Kidney epithelial cell (primary cell): ENCODE measurements around the gene INPP5A. TPM values are rescaled to one million over a fixed set of nuclear protein-coding genes. Genes with fewer than 3 reads are reported as not detected.

Experiments used
- DNase-seq: peaks from one replicate; pipeline ENCODE4 v3.0.0-alpha.2; 2010; ENCODE audit warnings: low read depth
- H3K27me3 ChIP-seq: 2 replicates; pipeline ENCODE4 v1.6.0; 2011; ENCODE audit warnings: low read length; ENCODE audit not compliant: control insufficient read depth, insufficient read depth
- H3K36me3 ChIP-seq: 2 replicates; pipeline ENCODE4 v1.5.1; 2011; ENCODE audit warnings: low read length; ENCODE audit not compliant: control insufficient read depth, insufficient read depth
- H3K4me3 ChIP-seq: 2 replicates; pipeline ENCODE4 v1.5.1; 2011; ENCODE audit warnings: low read depth, mild to moderate bottlenecking, control low read depth, low read length
- total RNA-seq: library from RNA; depleted of rRNA; stranded (reverse); fragments of >200 nt; gene quantifications from 2 replicates; pipeline ENCODE4 v1.2.3, GENCODE V29; 2015
- TF ChIP-seq, protein P1 (sequence below): IDR thresholded peaks from 2 replicates; pipeline ENCODE4 v1.5.1; 2011; ENCODE audit warnings: mild to moderate bottlenecking, moderate library complexity, low read length, control low read depth, inconsistent platforms; ENCODE audit not compliant: insufficient read depth, poor library complexity, severe bottlenecking

Gene INPP5A
- total RNA-seq, 1 donor from 2014 or later: 45.1 TPM

DNA sequence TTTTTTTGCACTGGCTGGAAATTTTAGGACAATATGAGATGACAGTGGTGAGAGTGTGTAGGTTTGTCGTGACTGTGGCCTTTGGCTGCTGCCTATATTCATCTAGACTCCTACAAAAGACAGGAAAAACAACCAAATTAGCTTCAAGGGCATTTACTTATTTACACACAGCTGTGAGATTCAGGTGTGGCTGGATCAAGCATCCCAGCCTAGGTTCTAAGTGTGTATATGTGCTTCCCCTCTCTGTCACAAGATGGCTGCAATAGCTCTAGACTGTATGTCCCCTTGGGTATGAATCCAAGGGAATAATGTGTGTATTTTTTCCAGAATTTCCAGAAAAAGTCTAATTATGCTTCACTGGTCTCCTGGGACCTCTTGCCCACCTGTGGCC lies 25.5 kb upstream of the INPP5A start:
- no peak for DNase-seq
- Histone ChIP-seq H3K27me3 (peaks cover 2% of the 10 kb centered on the region), H3K36me3 (no peaks in the 10 kb centered on the region), H3K4me3 (no peak overlapping the region)
- TF ChIP-seq, protein P1, sequence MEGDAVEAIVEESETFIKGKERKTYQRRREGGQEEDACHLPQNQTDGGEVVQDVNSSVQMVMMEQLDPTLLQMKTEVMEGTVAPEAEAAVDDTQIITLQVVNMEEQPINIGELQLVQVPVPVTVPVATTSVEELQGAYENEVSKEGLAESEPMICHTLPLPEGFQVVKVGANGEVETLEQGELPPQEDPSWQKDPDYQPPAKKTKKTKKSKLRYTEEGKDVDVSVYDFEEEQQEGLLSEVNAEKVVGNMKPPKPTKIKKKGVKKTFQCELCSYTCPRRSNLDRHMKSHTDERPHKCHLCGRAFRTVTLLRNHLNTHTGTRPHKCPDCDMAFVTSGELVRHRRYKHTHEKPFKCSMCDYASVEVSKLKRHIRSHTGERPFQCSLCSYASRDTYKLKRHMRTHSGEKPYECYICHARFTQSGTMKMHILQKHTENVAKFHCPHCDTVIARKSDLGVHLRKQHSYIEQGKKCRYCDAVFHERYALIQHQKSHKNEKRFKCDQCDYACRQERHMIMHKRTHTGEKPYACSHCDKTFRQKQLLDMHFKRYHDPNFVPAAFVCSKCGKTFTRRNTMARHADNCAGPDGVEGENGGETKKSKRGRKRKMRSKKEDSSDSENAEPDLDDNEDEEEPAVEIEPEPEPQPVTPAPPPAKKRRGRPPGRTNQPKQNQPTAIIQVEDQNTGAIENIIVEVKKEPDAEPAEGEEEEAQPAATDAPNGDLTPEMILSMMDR: no peak

DNA sequence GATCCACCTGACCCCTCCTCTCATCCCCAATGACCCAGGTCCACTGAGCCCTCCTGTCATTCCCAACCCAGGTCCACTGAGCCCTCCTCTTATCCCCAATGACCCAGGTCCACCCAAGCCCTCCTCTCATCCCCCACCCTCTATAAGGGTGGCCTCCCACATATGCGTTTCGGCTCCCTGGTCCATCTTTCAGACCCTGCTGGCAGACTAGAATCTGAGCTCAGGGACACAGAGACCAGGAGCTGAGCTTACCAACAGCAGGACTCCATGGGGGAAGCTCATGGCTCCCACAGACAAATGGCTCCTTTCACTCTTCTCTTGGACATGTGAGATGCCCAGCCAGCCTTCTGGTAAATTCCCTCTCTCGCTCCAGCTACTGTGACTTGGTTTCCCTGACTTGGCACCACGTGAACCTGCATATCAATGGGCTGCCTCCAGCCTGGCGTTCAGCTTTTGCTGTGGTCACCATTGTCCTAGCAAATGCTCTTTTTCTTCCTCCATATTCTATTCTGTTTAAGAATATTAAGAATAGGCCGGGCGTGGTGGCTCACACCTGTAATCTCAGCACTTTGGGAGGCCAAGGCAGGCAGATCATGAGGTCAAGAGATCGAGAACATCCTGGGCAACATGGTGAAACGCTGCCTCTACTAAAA lies 24.8 kb upstream of the INPP5A start:
- TF ChIP-seq, protein P1: no peak
- Histone ChIP-seq H3K4me3 (no peak overlapping the region), H3K36me3 (no peaks in the 10 kb centered on the region), H3K27me3 (peaks cover 2% of the 10 kb centered on the region)
- no peak for DNase-seq

DNA sequence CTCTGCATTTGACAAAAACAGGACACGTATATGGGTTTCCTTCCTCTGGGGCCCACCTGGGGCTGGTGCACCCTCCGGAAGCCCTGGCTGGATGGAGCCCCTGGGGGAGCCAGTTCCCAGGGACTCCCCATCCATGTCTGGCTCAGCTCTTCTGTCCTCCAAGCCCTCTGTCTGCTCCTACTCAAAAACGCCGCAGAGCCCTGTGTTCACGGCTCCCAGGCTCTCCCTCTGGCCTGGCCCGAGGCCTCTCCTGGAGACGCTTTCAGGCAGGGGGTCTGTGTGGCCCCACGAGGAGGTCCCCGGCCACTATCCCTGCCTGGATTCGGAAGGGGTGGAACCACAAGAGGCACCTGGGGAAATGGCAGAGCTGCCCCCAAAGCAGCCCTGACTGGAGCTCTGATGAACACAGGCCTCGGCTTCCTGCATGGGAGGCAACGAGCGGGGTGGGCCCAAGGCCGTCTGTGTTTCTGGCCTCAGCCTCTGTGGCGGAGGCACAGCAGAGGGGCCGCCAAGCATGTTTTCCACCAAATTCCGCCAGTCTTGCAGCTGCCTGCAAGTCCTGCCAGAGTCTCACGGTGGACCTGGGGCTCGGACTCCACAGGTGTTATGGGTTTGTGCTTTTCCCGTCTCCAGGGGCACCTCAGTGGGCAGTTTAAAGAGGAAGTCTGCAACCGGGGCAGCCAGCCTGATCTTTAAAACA lies 22.6 kb upstream of the INPP5A start:
- TF ChIP-seq, protein P1: no peak

DNA sequence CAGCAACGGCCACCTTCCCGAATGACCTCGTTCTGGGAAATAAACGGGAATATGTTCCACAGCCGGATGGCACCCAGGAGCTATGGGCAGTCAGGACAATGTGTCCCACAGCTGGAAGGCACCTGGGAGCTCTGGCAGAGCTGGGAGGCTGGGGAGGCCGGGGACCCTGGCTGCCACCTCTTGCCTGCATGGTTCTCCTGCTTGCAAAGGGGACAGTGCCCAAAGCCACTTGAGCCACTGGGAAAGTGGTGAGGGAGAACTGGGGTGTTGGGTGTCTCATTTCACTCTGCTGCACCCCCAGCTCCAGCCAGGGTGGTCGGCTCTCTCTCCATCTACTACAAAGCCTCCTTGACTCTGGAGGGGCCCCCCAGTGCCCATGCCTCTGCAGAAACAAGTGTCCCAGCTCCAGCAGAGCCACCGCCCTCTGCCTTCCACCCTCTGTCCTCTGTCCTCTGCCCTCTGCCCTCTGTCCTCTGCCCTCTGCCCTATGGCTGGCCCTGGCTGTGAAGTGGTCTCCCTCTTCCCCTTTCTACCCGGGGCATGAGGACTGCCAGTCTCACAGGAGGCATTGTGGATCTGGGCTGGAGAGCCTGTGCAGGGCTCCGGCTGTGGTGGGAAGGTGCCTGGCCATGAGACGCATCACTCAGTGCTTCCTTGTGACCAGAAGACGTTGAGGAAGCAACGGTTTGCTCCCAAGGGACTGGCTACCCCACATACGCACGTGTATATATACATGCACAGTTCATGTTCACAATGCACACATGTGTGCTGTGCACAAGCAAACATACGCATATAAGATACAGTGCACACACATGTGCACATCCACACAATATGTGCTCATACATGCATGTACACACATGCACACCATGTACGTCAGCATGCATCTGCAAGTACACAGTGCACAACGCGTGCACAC lies 21.5 kb upstream of the INPP5A start:
- TF ChIP-seq, protein P1: no peak
- Histone ChIP-seq H3K36me3 (no peaks in the 10 kb centered on the region), H3K27me3 (peaks cover 2% of the 10 kb centered on the region), H3K4me3 (no peak overlapping the region)
- DNase-seq: no peak

More for the DNA sequence above, 22.6 kb upstream of the INPP5A start:
- Histone ChIP-seq H3K36me3 (no peaks in the 10 kb centered on the region), H3K27me3 (peaks cover 2% of the 10 kb centered on the region), H3K4me3 (no peak overlapping the region)
- no peak for DNase-seq

DNA sequence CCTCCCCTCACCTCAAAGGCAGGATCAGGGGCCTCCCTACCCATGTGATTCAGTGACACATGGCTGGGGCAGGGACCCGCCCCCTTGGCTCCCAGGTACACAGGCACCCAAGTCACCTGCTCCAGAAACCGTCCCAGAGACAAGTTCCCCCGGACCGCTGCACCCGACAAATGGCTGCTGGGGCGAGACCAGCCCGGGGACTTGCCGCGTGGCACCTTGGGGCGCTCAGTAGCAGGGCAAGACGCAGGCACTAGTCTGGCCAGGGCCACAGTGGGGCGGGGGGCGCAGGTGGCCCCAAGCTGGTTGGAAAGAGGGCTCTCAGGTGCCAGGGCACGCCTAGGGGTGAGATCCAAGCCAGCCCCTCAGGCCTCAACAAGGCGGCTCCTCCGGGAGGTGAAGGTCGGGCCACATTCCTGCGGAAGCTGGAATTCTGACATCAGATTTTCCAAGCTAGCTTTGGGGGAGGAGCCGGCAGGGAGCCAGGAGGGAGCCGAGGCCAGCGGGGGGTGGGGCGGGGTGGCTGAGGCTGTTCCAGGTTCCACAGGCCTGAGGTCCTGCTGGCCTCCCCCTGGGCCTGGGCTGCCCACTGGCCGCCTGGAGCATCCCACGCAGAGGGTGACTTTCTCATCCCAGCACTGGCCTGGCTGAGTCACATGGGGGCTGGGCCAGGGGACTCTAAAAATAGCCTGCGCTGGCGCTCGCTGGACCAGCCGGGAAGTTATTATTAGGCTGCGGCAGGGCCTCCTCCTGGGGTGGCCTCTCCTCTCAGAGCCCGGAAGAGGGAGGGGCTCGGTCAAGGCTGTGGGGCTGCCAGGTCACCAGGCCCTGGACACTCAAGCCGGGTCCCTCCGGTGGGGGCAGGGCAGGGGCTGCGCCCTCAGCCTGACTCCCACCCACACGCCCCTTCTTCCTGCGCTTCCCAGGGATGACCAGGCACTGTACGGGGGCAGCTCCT lies 20.5 kb upstream of the INPP5A start:
- peaks cover 2% of the 10 kb centered on the region for H3K27me3 ChIP-seq
- H3K36me3 ChIP-seq: no peaks in the 10 kb centered on the region
- DNase-seq: peak; percentile 88
- TF ChIP-seq, protein P1: no peak
- no peak overlapping the region for H3K4me3 ChIP-seq
